GM18505 (cell line): ENCODE data around the gene EMID1.
A peak's percentile ranks its signal among the peaks of the same experiment; 100 is the strongest.

Experiments used
- ATAC-seq: cut with Tn5 transposase; IDR thresholded peaks from one replicate; pipeline ENCODE4 v1.9.1; 2021; ENCODE audit not compliant: unreplicated experiment
- POLR2A ChIP-seq: IDR thresholded peaks from 4 replicates; pipeline ENCODE4 v1.6.1; 2011; ENCODE audit warnings: borderline replicate concordance; ENCODE audit not compliant: insufficient read depth, insufficient read length; ENCODE audit errors: extremely low read depth

Gene EMID1

DNA sequence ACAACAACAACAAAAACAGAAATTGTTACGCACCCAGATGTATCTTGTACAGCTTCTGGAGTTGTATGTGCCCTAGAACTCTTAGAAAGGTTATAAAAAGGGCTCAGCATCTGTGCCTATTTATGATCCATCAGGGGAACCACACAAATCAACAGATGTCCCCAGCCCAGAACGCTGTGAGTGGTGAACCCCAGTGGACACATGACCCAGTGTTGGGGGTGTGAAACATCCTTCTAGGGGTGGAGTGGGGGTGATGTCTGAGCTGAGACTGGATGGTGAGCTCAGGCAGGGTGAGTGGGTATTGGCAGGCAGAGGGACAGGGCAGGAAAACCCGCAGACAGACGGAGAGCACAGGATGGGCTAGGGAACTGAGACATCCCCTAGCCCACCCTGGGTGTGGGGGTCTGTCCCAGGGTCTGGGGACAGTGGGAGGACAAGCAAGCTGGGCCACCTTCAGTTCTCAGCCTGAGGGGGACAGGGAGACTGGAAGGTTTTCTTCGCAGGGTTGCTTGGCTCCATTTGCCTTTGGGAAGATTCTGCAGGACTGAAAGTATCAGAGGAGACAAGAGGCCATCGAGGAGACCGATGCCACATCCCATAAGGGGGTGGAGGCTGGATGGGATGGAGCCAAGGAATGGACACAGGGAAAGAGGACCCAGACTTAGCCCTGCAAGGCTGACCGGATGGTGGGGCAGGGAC is 5.8 kb upstream of the EMID1 start:
- no peak for ATAC-seq
- TF ChIP-seq POLR2A = no peak

- ATAC-seq = no peak
- TF ChIP-seq POLR2A = no peak
Measured at GRCh38 chr22:29200901-29201300, 4.8 kb upstream of the EMID1 start.

- TF ChIP-seq POLR2A = no peak
- ATAC-seq = no peak
Measured at GRCh38 chr22:29201782-29202181, 3.9 kb upstream of the EMID1 start.

DNA sequence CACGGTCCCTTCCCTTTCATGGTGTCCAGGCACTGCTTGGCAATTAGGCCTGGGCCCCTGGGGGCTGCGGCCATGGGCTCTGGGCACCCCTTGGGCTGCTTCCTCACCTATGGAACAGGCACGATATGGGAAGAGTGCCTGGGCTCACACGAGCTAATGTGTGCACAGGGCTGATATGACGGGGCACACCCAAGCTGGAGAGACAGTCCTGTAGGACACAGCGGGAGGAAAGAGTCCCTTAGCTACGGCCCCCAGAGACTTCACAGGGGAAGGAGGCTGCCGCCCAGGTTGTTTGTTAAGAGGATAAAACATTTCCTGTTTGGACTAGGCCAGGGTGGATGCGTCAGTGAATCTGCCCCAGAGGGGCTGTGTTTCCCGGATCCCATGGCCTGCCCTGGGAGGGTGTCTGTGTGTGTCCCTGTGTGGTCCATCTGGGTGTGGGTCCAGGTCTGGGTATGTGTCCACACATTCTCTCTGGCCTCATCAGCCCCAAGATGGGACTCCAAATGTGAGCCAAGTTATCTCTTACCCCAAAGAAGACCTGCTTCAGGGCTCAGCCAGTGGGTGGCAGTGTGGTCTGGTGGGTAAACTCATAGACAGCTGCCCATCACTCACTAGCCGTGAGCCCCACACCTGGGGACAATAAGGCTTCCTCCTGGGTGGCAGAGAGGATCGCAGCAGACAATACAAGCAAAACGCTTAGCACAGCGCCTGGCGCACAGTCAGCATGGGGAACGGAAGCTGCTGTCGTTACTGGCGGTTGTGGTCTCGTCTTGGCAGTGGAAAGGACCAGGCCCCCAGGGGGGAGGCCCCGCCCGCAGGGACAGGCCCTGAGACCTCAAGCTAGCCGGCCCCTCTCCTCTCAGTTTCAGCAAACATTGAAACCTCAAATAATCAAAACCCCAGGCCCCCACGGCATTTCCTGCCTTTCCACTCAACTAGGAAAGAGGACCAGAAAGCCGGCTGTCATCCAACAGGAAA is 3.2 kb upstream of the EMID1 start:
- peak; percentile 57 for TF ChIP-seq POLR2A
- peak; percentile 72 for ATAC-seq

DNA sequence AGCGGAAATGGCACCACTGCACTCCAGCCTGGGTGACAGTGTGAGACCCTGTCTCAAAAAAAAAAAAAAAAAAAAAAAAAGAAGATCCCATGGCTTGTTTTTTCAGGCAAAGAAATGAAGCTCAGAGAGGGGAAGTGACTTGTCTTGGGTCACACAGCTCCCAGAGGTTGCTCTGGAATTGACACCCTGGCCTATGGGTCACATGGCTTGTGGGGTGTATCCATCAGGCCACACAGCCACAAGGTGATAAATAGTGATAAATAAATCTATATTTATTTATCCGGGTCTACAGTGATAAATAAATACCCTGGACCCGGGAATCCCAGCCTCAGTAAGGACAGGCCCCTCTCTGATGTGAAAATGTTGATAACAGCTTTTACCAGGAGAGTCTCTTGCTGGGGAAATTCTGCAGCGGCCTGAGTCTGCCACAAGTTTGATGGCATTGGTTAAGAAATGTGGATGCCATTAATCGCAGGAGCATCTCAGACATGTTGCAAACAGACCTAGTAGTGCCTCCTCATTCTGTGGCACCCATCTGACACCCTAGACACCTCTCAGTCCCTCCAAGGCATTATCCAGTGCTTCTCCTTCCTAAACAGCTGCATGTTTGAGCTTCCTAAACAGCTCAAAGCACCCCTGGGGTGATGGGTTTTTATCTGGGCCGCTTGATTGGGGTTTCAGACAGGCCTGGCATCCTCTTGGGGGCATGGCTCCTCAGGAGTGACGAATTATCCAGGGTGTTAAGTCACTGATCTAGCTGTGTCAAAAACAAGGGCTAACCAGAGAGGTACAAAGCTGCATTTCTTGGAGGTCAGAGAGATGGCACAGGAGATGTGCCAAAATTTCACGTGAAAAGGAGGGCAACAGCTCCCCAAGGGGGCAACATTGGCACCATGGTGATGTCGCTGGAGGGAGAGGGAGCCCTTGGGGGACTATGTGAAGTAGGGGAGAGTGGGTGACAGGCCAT is 1.9 kb upstream of the EMID1 start:
- no peak for TF ChIP-seq POLR2A
- ATAC-seq = no peak

DNA sequence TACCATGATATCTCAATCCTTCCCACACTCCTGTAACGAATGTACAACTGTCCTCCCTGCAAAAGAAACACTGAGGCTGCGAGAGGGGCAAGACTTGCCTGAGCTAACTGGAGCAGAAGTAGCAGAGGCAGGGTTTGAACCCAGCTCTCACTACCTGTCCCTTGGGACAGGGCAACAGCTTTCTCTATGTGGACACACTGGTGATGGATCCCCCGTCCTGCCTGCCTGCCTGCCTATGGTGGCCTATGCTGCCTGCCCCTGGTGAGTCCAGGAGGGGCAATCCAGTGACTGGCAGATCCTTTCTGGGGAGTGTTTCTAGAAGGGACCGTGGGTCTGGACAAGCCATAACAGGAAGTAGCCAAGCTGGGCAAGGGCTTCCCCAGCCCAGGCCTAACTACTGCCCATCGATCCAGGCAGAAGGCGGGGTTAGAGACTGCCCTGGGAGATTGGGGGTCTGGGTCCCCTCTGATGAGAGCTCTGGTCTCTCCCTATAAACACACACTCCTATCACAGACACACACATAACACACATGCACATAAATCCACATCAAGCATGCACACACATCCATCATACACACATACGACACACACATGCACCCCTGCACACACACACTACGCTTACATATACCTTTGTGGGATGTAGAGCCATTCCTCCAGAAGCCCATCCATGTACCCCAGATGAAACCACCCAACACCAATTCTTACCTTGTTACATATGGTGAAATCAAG is 1.1 kb upstream of the EMID1 start:
- no peak for ATAC-seq
- TF ChIP-seq POLR2A = no peak

DNA sequence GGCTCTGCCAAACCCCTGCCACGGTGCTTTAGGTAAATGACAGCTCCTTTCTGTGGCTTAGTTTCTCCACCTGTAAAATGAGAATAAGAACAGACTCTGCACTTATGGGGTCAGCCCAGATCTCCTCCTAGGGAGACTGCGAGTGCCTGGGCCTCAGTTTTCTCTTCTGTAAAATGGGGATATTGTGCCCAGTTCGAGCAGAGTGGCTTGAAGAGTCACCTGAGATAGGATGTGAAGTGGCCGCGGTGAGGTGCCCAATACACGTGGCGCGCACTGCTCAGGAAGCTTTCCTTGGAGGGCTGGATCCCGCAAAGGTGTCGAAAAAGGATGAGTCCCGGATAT is 473 bp upstream of the EMID1 start:
- ATAC-seq = no peak
- TF ChIP-seq POLR2A = no peak

GRCh38 chr22:29206372-29207242 is 911 bp downstream of the EMID1 start:
- TF ChIP-seq POLR2A = no peak
- ATAC-seq = no peak

- ATAC-seq = no peak
Measured at GRCh38 chr22:29207243-29207550, 1.5 kb downstream of the EMID1 start.

DNA sequence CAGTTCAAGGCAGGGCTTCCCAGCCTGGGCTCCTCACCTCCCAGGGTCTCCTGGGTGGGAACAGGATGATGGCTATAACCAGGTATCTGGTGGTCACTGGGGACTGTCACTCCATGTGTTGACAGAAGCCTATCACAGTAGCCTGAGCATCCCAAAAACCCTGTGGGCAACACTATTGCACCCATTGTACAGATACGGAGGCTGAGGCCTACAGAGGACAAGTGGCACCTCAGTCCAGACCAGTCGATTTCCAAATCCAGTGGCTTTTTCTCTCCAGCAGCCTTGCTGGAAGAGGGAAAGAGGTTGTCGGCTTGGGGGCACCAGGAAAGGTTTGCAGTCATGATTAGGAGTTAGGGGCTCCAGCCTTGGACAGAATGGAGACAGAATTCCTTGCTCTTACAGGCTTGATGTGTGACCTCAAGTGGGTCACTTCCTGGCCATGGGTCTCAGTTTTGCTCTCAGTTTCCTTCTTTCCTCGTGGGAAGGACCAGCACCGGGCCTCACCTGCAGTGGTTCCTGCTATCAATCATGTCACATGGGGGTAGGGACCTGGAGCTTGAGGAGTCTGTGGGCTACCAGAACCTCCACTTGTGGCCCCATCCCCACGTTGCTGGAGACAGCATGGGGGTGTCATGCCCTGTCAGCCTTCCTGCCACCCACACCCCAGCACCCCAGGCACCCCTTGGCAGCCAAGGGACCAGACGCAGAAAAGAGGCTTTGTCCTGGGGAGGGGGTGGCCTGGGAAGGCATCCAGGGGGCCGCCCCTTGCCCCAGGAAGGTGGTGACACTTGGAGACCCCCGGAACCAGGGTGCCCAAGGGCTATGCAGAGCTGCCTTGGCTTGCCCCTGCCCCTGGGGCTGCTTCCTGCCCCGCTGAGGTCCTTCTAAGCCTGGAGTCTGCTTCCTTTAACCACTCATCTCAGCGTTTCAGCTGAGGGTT is 2.1 kb downstream of the EMID1 start:
- TF ChIP-seq POLR2A = no peak
- no peak for ATAC-seq

More at GRCh38 chr22:29207243-29207550, 1.5 kb downstream of the EMID1 start:
- TF ChIP-seq POLR2A = no peak

DNA sequence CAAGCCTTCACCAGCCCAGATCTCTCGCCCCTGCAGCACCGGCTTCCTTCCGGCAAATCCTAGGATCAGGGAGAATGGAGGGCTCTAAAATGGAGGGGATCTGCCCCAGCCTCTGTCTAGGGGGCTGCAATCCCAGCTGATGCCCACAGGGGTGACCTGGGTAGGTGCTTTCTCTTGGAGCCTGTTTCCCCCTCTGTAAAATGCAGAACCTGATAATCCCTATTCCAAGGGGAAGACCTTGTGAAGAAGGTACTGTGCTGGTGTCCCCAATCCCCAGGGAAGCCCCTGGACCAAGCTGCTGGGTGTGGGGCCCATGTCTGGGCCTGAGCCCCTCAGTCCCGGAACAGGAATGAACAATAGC is 2.8 kb downstream of the EMID1 start:
- TF ChIP-seq POLR2A = no peak
- ATAC-seq = no peak

GRCh38 chr22:29208879-29209623 is 3.4 kb downstream of the EMID1 start:
- ATAC-seq = no peak

More at GRCh38 chr22:29208879-29209623, 3.4 kb downstream of the EMID1 start:
- TF ChIP-seq POLR2A = no peak
